PC-9 (cell line): ENCODE results near the gene IL5RA. TPM values are rescaled to one million over a fixed set of nuclear protein-coding genes. Genes with fewer than 3 reads are reported as not detected.

Experiments
- BruUV-seq: library from RNA; stranded (reverse); fragments of 400-500 nt; replicated peaks from 2 replicates; lab custom pipeline; 2021; lab: Mats Ljungman, UMichigan
- CTCF ChIA-PET: fragments of 300-600 bp; sonication (Branson Sonifier 250); formaldehyde crosslinking; loops from one replicate; lab custom pipeline; 2022; ENCODE audit warnings: antibody characterized with exemption; lab: Charles Lee
- POLR2A ChIA-PET: fragments of 300-600 bp; sonication (Branson Sonifier 250); formaldehyde crosslinking; loops from one replicate; lab custom pipeline; 2022; ENCODE audit warnings: antibody characterized with exemption; ENCODE audit not compliant: unreplicated experiment; lab: Charles Lee
- DNase-seq, 2 experiments: peaks; one replicate each; pipeline versions ENCODE4 v3.0.0 to v3.0.0-alpha.2; 2015 to 2022; ENCODE audit warnings: mixed read lengths in 1 of 2
- H2AFZ ChIP-seq: fragments of 200-600 bp; sonication (generic); 2 replicates; pipeline ENCODE4 v1.8.1; 2017; ENCODE audit warnings: antibody characterized with exemption
- H3F3A ChIP-seq: fragments of 200-600 bp; sonication (generic); 2 replicates; pipeline ENCODE4 v1.8.1; 2017; ENCODE audit warnings: antibody characterized with exemption, mild to moderate bottlenecking, low read depth; ENCODE audit not compliant: insufficient read depth
- H3K27ac ChIP-seq: fragments of 200-600 bp; sonication (generic); 2 replicates; pipeline ENCODE4 v1.6.1; 2016; ENCODE audit warnings: mixed run types
- H3K27me3 ChIP-seq: fragments of 200-600 bp; sonication (generic); 2 replicates; pipeline ENCODE4 v1.6.1; 2016; ENCODE audit warnings: low read depth, mixed run types; ENCODE audit not compliant: insufficient read depth
- H3K36me3 ChIP-seq: fragments of 200-600 bp; sonication (generic); 2 replicates; pipeline ENCODE4 v1.6.1; 2016; ENCODE audit warnings: low read depth, mixed run types
- H3K4me1 ChIP-seq: fragments of 200-600 bp; sonication (generic); replicated peaks from 2 replicates; pipeline ENCODE4 v1.6.1; 2016; ENCODE audit warnings: mixed run types; ENCODE audit not compliant: insufficient read depth
- H3K4me2 ChIP-seq: fragments of 200-600 bp; sonication (generic); 2 replicates; pipeline ENCODE4 v1.6.1; 2017; ENCODE audit warnings: mixed run types
- H3K4me3 ChIP-seq: fragments of 200-600 bp; sonication (generic); 2 replicates; pipeline ENCODE4 v1.6.1; 2016; ENCODE audit warnings: mixed run types
- H3K79me2 ChIP-seq: fragments of 200-600 bp; sonication (generic); 2 replicates; pipeline ENCODE4 v1.6.1; 2017; ENCODE audit warnings: low read depth, mixed run types
- H3K9me2 ChIP-seq: fragments of 200-600 bp; sonication (generic); 2 replicates; pipeline ENCODE4 v1.8.1; 2017; ENCODE audit warnings: mild to moderate bottlenecking; ENCODE audit not compliant: insufficient read depth
- H3K9me3 ChIP-seq: fragments of 200-600 bp; sonication (generic); 2 replicates; pipeline ENCODE4 v1.8.1; 2016; ENCODE audit warnings: low read depth; ENCODE audit not compliant: insufficient read depth
- H4K20me1 ChIP-seq: fragments of 200-600 bp; sonication (generic); 2 replicates; pipeline ENCODE4 v1.8.1; 2017; ENCODE audit not compliant: insufficient read depth
- CTCF ChIP-seq: fragments of 200-600 bp; sonication (generic); conservative IDR thresholded peaks from 2 replicates; pipeline ENCODE4 v1.6.1; 2017; ENCODE audit warnings: mixed run types, antibody characterized with exemption, mild to moderate bottlenecking, moderate library complexity
- EZH2 ChIP-seq: fragments of 200-600 bp; sonication (generic); IDR thresholded peaks from 2 replicates; pipeline ENCODE4 v1.8.0; 2017; ENCODE audit warnings: antibody characterized with exemption, low read depth
- intact Hi-C: fragments of 100-400 bp; cut with micrococcal nuclease; formaldehyde crosslinking; loops from one replicate; pipeline ENCODE4 v1.10.0; 2022; ENCODE audit not compliant: unreplicated experiment
- total RNA-seq: library from RNA; stranded (reverse); gene quantifications from 2 replicates; pipeline ENCODE4 v1.2.3, GENCODE V29; 2021

IL5RA gene
- total RNA-seq, 1 experiment from 2014 or later: not detected

- Histone ChIP-seq H3K4me1 (no peaks in the 10 kb centered on the region; the same call in 1 of the 2 replicates), H3K9me2 (no peaks in the 10 kb centered on the region), H3K4me2 (peak within 1 kb of the TSS; percentile 83), H2AFZ (peak within 1 kb of the TSS; percentile 96), H3K36me3 (no peaks in the 10 kb centered on the region), H3K27me3 (no peaks in the 10 kb centered on the region), H3K27ac (peak within 1 kb of the TSS; percentile 57), H3K4me3 (peak within 1 kb of the TSS; percentile 75), H4K20me1 (no peaks in the 10 kb centered on the region), H3F3A (no peaks in the 10 kb centered on the region), H3K9me3 (no peaks in the 10 kb centered on the region), H3K79me2 (peaks cover 10% of the 10 kb centered on the region)
- DNase-seq: peak; percentile 68 to 93
- ChIA-PET POLR2A (no interaction called here), CTCF (interaction anchor here (0.7 kb wide), 1 partner anchor 184 kb away, joined by 3 read pairs; no protein-coding TSS in a partner anchor)
- TF ChIP-seq CTCF (no peak), EZH2 (no peak)
- no TSS peak for BruUV-seq
- intact Hi-C loops: no loop called here
Observed at GRCh38 chr3:3126477-3127431, 16.6 kb upstream of the IL5RA start, which contains the start of gene TRNT1. Gene TRNT1, plus strand, starts transcription at chr3:3126940. Its CDS starts 2,101 bp downstream, at chr3:3129041.

- POLR2A ChIA-PET: no interaction called here
Observed at GRCh38 chr3:3125977-3126376, 15.8 kb upstream of the IL5RA start.

More at GRCh38 chr3:3125977-3126376, 15.8 kb upstream of the IL5RA start:
- Histone ChIP-seq H3K9me3 (no peaks in the 10 kb centered on the region), H3K27ac (peak overlapping the region; percentile 22; the same call in 1 of the 2 replicates), H3K4me2 (peak overlapping the region; percentile 79), H3K4me1 (no peaks in the 10 kb centered on the region; the same call in 1 of the 2 replicates), H3K27me3 (no peaks in the 10 kb centered on the region), H3K36me3 (no peaks in the 10 kb centered on the region), H2AFZ (peak overlapping the region; percentile 96), H3F3A (no peaks in the 10 kb centered on the region), H3K4me3 (peak overlapping the region; percentile 75), H4K20me1 (no peaks in the 10 kb centered on the region), H3K79me2 (peaks cover 10% of the 10 kb centered on the region), H3K9me2 (no peaks in the 10 kb centered on the region)
- TSS peak; percentile 94 for BruUV-seq
- DNase-seq: no peak
- CTCF ChIA-PET: no interaction called here
- TF ChIP-seq EZH2: no peak
- TF ChIP-seq CTCF: no peak
- intact Hi-C loops: no loop called here
